GM18861 (cell line): ENCODE results near the gene USP12.
"Not testable (repeated sequence)": the region's sequence is repeated elsewhere in the genome, so short reads cannot be mapped to it uniquely, and the experiment has no call there.

Experiments used
- ATAC-seq: cut with Tn5 transposase; IDR thresholded peaks from one replicate; pipeline ENCODE4 v1.9.1; 2021; ENCODE audit not compliant: unreplicated experiment

Gene USP12

DNA sequence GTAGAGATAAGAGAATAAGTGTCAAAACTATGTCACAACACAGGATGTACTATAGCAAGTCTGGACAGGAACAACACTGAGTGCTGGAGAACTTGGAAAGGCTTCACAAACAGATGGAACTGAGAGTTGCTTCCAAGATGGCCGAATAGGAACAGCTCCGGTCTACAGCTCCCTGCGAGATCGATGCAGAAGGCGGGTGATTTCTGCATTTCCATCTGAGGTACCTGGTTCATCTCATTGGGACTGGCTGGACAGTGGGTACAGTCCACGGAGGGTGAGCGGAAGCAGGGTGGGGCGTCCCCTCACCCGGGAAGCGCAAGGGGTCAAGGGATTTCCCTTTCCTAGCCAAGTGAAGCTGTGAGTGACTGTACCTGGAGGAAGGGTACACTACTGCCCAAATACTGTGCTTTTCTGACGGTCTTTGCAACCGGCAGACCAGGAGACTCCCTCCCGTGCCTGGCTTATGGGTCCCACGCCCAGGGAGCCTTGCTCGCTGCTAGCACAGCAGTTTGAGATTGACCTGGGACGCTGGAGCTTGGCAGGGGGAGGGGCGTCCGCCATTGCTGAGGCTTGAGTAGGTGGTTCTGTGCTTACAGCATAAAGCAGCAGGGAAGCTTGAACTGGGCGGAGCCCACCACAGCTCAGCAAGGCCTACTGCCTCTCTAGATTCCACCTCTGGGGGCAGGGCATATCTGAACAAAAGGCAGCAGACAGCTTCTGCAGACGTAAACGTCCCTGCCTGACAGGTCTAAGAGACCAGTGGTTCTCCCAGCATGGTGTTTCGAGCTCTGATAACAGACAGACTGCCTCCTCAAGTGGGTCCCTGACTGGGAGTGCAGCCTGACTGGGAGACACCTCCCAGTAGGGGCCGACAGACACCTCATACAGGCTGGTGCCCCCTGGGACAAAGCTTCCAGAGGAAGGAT, 46.0 kb downstream of the USP12 start:
- ATAC-seq: no peak

DNA sequence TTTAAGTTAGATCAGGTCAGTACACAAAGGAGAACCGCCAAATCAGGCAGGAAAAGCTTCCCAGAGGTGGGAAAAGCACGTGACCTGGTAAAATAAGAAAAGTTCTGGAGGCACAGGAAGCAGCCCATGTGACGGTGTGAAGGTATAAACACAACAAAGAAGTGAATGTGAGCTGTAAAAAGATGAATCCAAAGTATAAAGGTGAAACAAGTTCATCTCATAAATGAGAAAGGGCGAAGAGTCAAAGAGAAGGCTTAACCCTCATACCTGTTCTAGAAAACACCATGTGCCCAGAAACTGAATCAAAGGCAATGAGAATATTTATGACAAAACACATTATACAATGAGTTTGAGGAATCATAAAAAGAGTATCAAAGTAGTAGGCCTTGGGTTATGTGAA, 47.0 kb downstream of the USP12 start:
- no peak for ATAC-seq

DNA sequence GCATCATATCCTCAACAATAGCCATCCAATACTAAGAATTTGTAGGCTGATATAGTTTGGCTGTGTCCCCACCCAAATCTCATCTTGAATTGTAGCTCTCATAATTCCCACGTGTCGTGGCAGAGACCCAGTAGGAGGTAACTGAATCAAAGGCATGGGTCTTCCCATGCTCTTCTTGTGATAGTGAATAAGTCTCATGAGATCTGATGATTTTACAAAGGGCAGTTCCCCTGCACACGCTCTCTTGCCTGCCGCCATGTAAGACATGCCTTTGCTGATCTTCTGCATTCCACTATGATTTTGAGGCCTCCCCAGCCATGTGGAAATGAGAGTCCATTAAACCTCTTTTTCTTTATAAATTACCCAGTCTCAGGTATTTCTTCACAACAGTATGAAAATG, 48.2 kb downstream of the USP12 start:
- not testable (repeated sequence) for ATAC-seq

DNA sequence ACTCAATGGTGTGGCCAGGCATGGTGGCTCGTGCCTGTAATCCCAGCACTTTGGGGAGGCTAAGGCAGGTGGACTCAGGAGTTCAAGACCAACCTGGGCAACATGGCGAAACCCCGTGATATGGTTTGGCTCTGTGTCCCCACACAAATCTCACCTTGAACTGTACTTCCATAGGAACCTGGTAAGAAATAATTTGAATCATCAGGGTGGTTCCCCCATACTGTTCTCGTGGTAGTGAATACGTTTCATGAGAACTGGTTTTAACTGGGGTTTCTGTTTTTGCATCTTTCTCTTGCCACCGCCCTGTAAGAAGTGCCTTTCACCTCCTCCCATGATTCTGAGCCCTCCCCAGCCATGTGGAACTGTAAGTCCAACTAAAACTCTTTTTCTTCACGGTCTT, 49.6 kb downstream of the USP12 start:
- ATAC-seq: no peak

DNA sequence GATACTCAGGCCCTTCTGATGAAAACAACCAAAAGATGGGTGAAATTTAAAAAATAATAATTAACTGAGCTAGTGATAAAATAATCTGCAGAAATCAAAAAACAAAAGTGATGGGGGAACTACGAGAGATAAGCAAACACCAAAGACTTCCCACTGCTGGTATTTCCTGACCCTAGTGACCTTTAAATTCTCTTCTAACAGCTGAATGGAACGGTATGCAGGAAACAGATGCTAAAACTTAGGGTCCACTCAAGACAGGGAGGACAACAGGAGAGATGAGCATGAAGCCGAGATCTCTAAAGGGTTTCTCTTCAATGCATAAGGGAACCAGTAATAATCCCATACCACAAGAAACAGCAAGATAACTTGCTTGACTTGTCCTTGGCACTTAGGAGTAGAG, 50.8 kb downstream of the USP12 start:
- ATAC-seq: no peak

DNA sequence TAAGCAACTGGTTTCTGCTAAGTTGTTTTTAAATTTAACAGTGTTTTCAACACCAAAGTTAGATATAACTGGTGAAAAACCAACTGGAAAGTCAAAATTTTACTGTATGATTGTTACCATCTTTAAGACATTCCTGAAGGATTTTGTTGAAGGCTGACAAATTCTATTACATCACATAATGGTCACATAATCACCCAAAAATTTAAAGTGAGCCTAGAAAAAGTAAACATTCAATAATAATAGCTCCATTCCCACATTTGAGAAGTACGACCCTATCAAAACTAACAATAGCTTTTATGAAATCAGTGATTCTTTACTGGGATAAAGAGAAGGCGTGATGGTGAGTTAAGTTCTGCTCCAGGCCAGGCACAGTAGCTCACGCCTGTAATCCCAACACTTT, 51.6 kb downstream of the USP12 start:
- no peak for ATAC-seq

DNA sequence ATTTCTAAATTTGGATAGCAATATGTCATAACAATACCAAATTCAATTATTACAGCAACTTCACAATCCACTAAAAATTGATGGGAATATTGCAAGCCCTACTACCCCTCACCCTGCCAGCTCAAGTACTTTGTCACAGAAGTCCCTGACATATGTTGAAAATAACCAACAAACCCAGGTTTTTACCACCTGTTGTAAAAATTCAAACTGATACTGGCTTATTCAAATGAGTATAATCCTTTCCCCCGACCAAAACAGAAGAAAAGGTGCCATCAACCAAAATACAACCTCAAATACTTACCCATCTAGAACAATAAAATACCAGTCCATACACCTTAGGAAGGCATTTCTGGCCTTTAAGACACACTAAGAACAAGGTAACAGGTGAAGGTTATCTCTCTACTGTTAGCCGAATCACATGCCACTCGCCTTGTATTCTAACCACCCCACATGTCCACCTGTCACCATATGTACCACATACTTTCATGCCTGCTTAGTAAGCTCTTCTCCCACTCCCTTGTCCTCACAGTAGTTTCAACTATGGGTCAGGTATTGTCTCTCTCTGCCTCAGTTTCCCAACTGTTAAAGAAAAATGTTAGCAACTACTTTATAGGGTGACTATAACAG, 53.1 kb downstream of the USP12 start:
- ATAC-seq: no peak

DNA sequence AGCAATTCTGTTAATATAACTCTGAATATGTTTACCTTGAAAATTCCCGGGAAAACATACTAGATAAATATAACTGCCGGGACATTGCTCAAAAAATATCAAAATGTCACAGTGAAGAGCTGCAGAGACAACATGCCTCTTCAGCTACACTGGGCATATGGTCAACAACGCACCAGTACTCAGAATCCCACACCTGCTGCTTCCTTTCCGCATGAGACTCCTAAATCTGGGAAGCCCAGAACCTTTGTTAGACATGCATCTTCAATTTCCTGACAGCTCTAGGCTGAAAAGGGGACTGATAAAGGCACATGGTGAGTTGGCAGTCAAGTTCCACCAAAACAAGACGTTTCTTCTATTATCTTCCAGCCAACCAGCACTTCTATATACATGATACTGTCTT, 53.7 kb downstream of the USP12 start:
- no peak for ATAC-seq

DNA sequence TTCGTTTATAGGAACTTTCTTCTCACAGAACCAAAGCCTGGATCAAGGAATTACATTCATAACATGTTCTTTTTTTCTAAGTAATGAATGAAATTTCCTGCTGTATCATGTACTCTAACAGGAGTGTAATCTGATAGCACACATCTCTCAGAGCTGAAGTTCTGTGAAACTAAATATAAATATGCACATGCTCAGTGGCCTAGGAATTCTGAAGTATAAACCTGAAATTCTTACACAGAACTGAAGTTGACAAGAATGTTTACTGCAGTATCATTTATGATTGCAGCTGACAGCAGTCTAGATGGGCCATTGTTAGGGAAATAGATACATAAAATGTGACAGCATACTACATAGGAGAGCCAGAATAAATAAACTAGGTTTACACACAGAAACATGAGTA, 54.5 kb downstream of the USP12 start:
- ATAC-seq: no peak

DNA sequence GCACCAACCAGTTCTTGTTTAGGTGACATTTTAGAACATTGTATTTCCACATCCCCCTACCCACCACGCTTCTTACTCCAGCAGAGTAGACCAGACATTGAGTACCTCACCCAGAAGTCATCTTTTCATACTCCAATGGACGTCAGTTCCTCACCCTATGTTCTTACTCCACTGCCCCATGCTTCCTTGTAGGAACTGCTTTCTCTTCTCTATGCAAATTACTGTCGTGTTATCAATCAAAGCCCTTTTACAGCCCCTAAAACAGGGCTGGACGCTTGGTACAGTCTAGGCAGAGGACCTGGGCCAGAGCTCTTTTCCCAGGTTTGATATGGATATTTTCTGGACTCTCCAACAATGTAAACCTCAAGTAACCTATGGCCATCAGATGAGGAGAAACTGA, 58.2 kb downstream of the USP12 start:
- no peak for ATAC-seq

DNA sequence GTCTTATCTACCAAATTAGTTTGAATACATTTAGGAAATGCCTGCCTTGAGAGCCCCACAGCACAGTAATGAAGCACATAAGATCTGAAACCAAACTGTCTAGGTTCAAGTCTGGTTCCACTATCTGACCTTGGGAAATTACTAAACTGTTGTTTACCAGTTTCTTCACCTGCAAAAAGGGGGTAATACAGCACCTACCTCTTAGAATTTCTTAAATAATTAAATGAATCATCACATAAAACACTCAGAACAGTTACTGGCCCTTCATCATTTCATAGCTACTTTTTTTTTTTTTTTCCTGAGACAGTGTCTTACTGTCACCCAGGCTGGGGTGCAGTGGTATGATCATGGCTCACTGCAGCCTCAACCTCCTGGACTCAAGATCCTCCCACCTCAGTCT, 59.6 kb downstream of the USP12 start:
- ATAC-seq: no peak

DNA sequence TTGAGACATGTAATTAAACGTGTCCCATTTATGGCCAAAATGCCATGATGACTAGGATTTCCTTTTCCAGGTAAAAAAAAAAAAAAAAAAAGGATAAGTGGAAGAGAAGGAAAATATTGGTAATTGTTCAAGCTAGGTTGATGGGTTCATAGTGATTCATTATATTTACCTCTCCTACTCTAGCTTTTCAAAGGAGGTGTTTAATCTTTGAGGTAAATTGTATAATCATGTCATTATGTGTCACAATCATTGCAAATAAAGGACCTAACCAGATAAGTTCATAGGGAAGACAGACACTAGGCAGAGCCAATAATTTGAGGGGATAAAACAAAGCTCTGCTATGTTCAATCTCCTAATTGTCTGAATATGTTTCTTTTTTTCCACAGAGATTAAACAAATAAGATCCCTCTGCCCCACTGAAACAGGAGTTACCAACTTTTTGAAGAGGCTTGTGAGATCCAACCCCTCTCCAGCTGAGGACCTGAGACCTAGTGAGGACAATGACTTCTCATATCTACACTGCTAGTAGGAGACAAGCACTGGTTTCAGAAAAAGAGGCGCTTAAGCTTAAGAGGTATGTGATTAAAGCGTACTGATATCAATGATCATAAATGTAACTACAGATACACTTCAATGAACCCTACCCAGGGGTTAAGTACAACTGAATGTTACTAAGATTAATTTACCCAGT, 61.4 kb downstream of the USP12 start:
- ATAC-seq: no peak

DNA sequence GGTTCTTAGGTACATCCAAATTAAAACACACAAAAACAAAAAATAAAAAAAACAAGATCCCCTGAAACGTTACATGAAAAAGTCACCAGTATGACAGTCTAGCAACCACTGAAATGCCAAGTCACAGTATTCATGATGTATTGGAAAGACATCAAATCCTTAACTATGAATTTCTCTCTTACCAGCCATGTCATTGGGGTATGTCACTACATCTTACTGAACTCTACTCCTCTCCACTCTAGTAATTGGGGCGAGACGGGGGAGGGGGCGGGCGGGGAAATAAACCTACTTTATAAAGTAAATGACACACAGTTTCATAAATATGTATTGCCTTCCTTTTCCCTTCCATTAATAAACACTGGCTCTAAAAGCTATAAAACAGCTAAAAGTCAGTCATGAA, 65.5 kb downstream of the USP12 start:
- no peak for ATAC-seq

DNA sequence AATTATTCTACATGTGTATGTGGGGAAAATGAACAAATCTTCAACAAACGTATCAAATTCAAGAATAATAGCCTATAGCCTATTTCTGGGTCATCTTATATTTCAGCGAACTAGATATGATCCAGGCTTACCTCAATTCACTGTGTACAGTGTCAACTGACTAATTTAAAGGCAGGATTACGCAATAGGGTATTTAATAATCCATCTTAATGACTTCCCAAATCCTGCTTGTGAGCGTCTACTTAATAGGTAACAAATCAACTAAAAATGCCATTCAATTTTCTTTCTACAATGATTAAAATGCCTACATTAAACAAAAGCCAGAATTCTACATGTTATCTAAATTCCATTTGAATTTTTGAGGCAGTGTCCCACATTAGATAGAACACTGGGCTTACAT, 67.0 kb downstream of the USP12 start:
- ATAC-seq: no peak

DNA sequence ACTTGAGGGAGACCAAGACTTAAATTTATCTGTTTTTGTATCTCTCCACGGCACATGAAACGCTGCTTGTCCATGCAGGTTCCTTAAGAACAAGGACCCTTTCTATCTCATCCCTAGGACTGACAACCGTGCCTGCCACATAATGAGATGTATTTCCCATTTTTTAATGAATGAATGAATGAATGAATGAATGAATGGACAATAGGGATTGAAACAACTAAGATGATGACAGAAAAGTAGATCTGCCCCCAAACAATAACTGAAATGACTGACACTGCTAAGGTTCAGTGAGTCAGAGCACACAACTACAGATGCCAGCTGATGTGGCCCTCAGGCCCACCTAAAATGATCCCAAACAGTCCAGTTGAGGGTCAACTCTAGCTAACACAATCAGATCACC, 69.8 kb downstream of the USP12 start:
- no peak for ATAC-seq

DNA sequence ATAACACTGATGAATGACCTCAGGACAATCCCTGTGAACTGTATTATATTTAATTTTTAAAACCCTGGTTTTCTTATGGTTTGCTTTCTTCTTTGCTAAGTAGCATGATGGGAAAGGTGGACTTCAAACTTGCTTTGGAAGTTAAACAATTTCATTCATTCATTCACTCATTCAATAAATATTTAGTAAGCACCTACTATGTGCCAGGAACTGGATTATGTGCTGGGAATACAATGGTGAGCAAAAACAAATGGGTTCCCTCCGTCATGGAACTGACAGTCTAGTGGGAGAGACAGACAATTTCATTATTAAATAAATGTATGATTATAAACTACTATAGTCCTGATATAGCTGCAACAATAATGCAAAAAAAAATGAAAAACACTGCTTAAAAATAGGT, 70.3 kb downstream of the USP12 start:
- ATAC-seq: no peak

DNA sequence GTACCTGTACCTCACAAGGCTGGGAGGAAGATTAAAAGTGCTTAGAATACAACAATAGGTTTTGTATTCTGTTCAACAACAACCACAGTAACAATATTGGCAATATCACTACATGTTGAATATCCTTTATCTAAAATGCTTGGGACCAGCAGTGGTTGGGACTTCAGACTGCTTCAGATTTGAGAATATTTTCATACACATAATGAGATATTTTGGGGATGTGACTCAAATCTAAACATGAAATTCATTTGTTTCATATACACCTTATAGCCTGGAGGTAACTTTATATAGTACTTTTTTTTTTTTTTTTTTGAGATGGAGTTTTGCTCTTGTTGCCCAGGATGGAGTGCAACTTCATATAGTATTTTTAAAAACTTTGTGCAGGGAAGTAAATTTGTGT, 73.9 kb downstream of the USP12 start:
- ATAC-seq: no peak

DNA sequence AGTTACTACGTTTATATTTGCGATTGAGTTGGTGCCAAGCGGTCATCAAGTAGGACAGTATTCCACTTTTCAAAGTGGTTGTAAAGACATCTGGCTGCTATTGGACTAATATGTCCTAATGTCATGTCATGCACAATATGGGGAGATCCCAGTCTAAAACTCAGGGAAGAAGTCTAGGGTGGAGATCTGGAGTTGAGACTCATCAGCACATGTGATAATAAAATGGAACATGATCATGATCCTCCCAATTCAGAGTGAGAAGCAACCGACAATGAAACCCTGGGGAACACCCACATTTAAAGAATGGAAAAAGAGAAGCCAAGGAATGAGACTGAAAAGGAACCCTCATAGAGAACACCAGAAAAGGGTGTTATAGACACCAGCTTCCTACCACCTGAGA, 80.2 kb downstream of the USP12 start:
- ATAC-seq: no peak

DNA sequence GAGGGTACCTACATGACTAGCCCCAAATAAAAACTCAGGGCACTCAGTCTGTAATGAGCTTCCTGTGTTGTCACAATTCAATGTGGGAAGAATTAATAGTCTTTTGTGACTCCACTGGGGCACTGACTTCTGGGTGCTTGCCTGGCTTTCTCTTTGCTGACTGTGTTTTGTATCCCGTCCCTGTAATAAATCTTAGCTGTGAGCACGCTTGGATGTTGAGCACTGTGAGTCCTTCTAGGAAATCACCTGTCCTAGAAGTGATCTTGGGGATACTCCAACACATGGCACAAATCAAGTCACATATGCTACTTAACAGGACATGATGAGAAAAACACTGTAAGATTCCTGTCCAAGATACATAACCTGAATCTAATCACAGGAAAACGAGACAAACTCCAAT, 83.0 kb downstream of the USP12 start:
- no peak for ATAC-seq

DNA sequence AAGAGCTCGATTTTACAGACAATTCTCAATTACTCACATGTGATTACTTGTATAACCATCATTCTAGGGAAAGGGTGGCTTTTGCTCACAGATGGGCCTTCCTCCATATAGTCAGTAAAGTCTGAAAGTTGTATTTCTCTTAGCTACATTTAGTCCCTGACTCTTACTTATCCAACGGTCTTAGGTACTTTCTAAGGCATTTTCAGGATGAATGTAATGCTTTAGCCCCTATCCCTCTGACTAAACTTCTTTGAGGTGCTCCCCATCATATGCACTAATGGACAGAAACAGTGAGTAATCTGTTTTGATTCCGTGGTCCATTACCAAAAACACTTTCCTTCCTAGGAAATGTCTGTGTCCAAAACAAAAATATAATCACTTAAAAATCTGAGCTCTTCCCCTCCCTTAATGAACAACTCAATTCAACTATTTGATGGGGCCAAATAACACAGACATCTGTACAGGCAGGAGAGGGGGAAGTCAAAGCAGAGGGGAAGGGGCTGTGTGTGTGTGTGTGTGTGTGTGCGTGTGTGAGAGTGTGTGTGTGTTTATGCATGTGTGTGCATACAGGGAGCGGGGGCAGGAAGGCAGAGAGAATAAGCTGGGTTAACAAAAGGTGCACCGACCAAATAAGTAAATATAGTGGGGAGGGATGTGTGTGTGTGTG, 84.9 kb downstream of the USP12 start:
- no peak for ATAC-seq

DNA sequence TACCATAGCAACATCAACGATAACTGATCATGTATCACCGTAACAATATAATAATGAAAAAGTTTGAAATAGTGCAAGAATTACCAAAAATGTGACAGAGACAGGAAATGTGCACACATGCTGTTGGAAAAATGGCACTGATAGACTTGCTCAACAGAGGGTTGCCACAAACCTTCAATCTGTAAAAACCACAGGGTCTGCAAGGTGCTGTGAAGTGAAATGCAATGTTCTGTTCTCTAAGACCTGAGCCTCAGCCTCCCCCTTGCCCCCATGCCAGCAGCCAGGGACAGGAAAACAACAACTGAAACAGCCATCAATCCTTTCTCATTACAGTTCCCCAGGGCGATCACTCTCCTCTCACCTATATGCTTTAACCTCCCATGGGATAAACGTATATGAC, 88.4 kb downstream of the USP12 start:
- ATAC-seq: no peak
